Measurements from ENCODE around the gene UPF3A. TPM values are rescaled to one million over a fixed set of nuclear protein-coding genes. Genes with fewer than 3 reads are reported as not detected.
"Not testable (repeated sequence)": the region's sequence is repeated elsewhere in the genome, so short reads cannot be mapped to it uniquely, and the experiment has no call there.

UPF3A gene
- total RNA-seq, 1 experiment from 2014 or later, result 63.5 TPM

DNA sequence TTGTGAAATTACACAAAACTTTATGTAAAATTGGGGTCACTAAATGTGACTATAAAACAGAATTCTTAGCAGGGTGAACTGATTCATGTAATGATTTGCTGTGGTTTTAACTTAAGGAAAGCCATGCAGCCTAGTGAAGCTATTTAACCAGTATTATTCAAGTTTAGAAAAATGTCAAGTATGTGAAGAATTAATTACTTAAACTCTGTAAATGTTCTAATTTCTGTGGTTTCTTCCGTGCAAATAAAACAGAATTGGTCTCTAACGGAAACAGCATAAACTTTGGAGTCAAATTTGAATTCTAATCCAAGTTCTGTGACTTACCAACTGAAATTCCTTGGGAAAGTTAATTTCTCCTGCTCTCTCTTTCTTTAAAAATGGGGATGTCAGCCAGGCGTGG is 33.4 kb upstream of the UPF3A start:
- BruUV-seq (replicated peaks), result no TSS peak
- DNase-seq (ENCODE audit: unreplicated experiment), result no peak
- Mint-ChIP-seq H3K27me3 (ENCODE audit: insufficient read depth, unreplicated experiment) (no peaks in the 10 kb centered on the region), H3K36me3 (ENCODE audit: insufficient read depth, unreplicated experiment) (peaks cover 80% of the 10 kb centered on the region), H3K4me1 (ENCODE audit: insufficient read depth, unreplicated experiment) (no peaks in the 10 kb centered on the region), H3K27ac (ENCODE audit: low read depth, unreplicated experiment) (no peak overlapping the region), H3K4me3 (ENCODE audit: unreplicated experiment) (no peak overlapping the region), H3K9me3 (ENCODE audit: unreplicated experiment) (no peaks in the 10 kb centered on the region)
- TF ChIP-seq, protein P1, sequence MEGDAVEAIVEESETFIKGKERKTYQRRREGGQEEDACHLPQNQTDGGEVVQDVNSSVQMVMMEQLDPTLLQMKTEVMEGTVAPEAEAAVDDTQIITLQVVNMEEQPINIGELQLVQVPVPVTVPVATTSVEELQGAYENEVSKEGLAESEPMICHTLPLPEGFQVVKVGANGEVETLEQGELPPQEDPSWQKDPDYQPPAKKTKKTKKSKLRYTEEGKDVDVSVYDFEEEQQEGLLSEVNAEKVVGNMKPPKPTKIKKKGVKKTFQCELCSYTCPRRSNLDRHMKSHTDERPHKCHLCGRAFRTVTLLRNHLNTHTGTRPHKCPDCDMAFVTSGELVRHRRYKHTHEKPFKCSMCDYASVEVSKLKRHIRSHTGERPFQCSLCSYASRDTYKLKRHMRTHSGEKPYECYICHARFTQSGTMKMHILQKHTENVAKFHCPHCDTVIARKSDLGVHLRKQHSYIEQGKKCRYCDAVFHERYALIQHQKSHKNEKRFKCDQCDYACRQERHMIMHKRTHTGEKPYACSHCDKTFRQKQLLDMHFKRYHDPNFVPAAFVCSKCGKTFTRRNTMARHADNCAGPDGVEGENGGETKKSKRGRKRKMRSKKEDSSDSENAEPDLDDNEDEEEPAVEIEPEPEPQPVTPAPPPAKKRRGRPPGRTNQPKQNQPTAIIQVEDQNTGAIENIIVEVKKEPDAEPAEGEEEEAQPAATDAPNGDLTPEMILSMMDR (IDR thresholded peaks at IDR 0.05; ENCODE audit: unreplicated experiment), result no peak
- intact Hi-C loops (cut with micrococcal nuclease), result no loop called here
- ChIA-PET CTCF (no interaction called here), POLR2A (no interaction called here)

DNA sequence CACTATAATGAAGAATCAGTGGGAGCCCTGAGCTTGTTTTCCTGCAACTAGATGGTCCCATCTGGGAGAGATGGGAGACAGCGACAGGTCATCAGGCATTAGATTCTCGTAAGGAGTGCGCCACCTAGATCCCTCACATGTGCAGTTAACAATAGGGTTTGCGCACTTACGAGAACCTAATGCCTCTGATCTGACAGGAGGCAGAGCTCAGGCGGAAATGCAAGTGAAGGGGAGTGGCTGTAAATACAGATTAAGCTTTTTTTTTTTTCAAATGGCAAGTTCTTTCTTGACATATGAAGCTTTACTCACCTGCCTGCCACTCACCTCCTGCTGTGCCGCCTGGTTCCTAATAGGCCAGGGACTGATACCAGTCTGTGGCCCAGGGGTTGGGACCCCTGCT is 32.3 kb upstream of the UPF3A start:
- Mint-ChIP-seq H3K9me3 (ENCODE audit: unreplicated experiment) (no peaks in the 10 kb centered on the region), H3K27me3 (ENCODE audit: insufficient read depth, unreplicated experiment) (no peaks in the 10 kb centered on the region), H3K4me1 (ENCODE audit: insufficient read depth, unreplicated experiment) (no peaks in the 10 kb centered on the region), H3K27ac (ENCODE audit: low read depth, unreplicated experiment) (no peak overlapping the region), H3K36me3 (ENCODE audit: insufficient read depth, unreplicated experiment) (peaks cover 80% of the 10 kb centered on the region), H3K4me3 (ENCODE audit: unreplicated experiment) (no peak overlapping the region)
- TF ChIP-seq, protein P1 (IDR thresholded peaks at IDR 0.05; ENCODE audit: unreplicated experiment), result no peak
- no peak for DNase-seq (ENCODE audit: unreplicated experiment)
- ChIA-PET POLR2A (interaction anchor here (1.1 kb wide), 1 partner anchor 13 kb away, joined by 6 read pairs; no protein-coding TSS in a partner anchor), CTCF (no interaction called here)
- intact Hi-C loops (cut with micrococcal nuclease), result no loop called here
- BruUV-seq (replicated peaks), result no TSS peak

DNA sequence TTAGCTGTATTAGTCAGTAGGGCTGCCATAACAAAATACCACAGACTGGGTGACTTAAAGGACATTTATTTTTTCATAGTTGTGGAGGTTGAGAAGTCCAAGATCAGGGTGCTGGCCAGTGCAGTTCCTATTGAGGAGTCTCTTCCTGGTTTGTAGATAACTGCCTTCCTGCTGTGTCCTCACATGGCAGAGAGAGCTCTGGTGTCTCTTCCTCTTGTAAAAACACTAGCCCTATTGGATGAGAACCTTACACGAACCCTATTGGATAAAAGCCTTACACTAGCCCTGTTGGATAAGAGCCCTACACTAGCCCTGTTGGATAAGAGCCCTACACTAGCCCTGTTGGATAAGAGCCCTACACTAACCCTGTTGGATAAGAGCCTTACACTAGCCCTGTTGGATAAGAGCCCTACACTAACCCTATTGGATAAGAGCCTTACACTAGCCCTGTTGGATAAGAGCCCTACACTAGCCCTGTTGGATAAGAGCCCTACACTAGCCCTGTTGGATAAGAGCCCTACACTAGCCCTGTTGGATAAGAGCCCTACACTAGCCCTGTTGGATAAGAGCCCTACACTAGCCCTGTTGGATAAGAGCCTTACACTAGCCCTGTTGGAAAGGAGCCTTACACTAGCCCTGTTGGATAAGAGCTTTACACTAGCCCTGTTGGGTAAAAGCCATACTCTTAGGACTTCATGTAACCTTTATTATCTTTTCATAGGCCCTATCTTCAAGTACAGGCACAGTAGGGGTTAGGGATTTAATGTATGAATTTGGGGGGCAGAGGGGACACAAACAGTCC is 29.6 kb upstream of the UPF3A start:
- BruUV-seq (replicated peaks); H3K4me1 Mint-ChIP-seq (ENCODE audit: insufficient read depth, unreplicated experiment); H3K4me3 Mint-ChIP-seq (ENCODE audit: unreplicated experiment); H3K9me3 Mint-ChIP-seq (ENCODE audit: unreplicated experiment); H3K27ac Mint-ChIP-seq (ENCODE audit: low read depth, unreplicated experiment); DNase-seq (ENCODE audit: unreplicated experiment); H3K27me3 Mint-ChIP-seq (ENCODE audit: insufficient read depth, unreplicated experiment); intact Hi-C loops (cut with micrococcal nuclease): not testable (repeated sequence)
- H3K36me3 Mint-ChIP-seq (ENCODE audit: insufficient read depth, unreplicated experiment), result peaks cover 79% of the 10 kb centered on the region
- POLR2A ChIA-PET, result interaction anchor here (1.0 to 1.1 kb wide), 2 partner anchors 12 to 16 kb away, joined by 4 read pairs; no protein-coding TSS in a partner anchor
- CTCF ChIA-PET, result interaction anchor here (0.7 to 1.0 kb wide), 2 partner anchors 29 to 90 kb away, joined by 3 read pairs; no protein-coding TSS in a partner anchor

DNA sequence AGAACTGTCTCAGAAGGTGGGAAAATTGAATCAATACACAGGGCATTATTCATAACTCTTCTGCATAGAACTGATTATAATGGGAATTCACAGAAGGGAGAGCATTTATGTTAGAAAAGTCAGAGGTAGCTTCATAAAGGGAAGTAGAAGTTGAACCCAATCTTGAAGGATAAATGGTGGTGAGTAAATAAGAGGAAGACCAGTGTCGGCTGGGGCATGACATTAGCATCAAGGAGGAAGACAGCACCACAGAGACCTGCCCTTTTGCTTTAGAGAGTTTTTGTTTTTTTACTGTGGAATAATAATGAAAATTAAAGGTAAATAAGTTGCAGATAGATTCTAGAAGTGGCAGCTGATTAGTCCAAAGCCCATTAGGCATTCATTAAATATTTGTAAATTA is 24.9 kb upstream of the UPF3A start:
- TF ChIP-seq, protein P1 (IDR thresholded peaks at IDR 0.05; ENCODE audit: unreplicated experiment), result no peak
- Mint-ChIP-seq H3K9me3 (ENCODE audit: unreplicated experiment) (no peaks in the 10 kb centered on the region), H3K36me3 (ENCODE audit: insufficient read depth, unreplicated experiment) (peaks cover 87% of the 10 kb centered on the region), H3K27me3 (ENCODE audit: insufficient read depth, unreplicated experiment) (no peaks in the 10 kb centered on the region), H3K27ac (ENCODE audit: low read depth, unreplicated experiment) (no peak overlapping the region), H3K4me1 (ENCODE audit: insufficient read depth, unreplicated experiment) (no peaks in the 10 kb centered on the region), H3K4me3 (ENCODE audit: unreplicated experiment) (no peak overlapping the region)
- DNase-seq (ENCODE audit: unreplicated experiment), result no peak
- intact Hi-C loops (cut with micrococcal nuclease), result no loop called here
- BruUV-seq (replicated peaks), result no TSS peak
- CTCF ChIA-PET, result no interaction called here
- POLR2A ChIA-PET, result interaction anchor here (1.0 to 1.5 kb wide), 2 partner anchors 13 to 20 kb away, joined by 3 to 4 read pairs; no protein-coding TSS in a partner anchor
